IMR-90 (cell line): ENCODE measurements around the gene S1PR3. TPM values are rescaled to one million over a fixed set of nuclear protein-coding genes. Genes with fewer than 3 reads are reported as not detected.
A peak's percentile ranks its signal among the peaks of the same experiment; 100 is the strongest.

Source experiments
- ATAC-seq: fragments of 200-7000 bp; cut with Tn5 transposase; 2 replicates; pipeline ENCODE4 v1.9.1; 2020; ENCODE audit warnings: low read depth, mild to moderate bottlenecking, moderate library complexity
- BruUV-seq: library from RNA; stranded (reverse); fragments of 400-500 nt; replicated peaks from 2 replicates; lab custom pipeline; 2021; lab: Mats Ljungman, UMichigan
- CTCF ChIA-PET: fragments of 300-600 bp; formaldehyde crosslinking; extraction: SDS; loops from one replicate; lab custom pipeline; 2021; ENCODE audit warnings: antibody characterized with exemption; lab: Yijun Ruan, JAX
- POLR2A ChIA-PET: fragments of 300-600 bp; sonication (Branson Sonifier 250); formaldehyde crosslinking; loops from one replicate; lab custom pipeline; 2022; ENCODE audit warnings: antibody characterized with exemption; ENCODE audit not compliant: unreplicated experiment; lab: Charles Lee
- DNase-seq: peaks from one replicate; pipeline ENCODE4 v3.0.0; 2013
- H2AFZ ChIP-seq: replicated peaks from 2 replicates; pipeline ENCODE3; 2013; ENCODE audit warnings: low read length, mild to moderate bottlenecking; ENCODE audit not compliant: poor library complexity
- H2AK5ac ChIP-seq: 2 replicates; pipeline ENCODE4 v1.6.1; 2013; ENCODE audit warnings: low read depth, low read length, inconsistent platforms
- H2AK9ac ChIP-seq: replicated peaks from 2 replicates; pipeline ENCODE3; 2013; ENCODE audit warnings: mild to moderate bottlenecking, low read depth, low read length, moderate library complexity; ENCODE audit not compliant: poor library complexity
- H2BK120ac ChIP-seq: 2 replicates; pipeline ENCODE4 v1.6.1; 2013; ENCODE audit warnings: low read depth, low read length, inconsistent platforms
- H2BK15ac ChIP-seq: 3 replicates; pipeline ENCODE4 v1.6.1; 2013; ENCODE audit warnings: low read depth, low read length, inconsistent platforms
- H2BK20ac ChIP-seq: 2 replicates; pipeline ENCODE4 v1.6.1; 2013; ENCODE audit warnings: low read depth, mild to moderate bottlenecking, inconsistent platforms, low read length, moderate library complexity
- H2BK5ac ChIP-seq: 2 replicates; pipeline ENCODE4 v1.6.1; 2013; ENCODE audit warnings: mild to moderate bottlenecking, low read depth, low read length, inconsistent platforms; ENCODE audit not compliant: poor library complexity, severe bottlenecking
- H3K14ac ChIP-seq: replicated peaks from 2 replicates; pipeline ENCODE4 v1.6.1; 2013; ENCODE audit warnings: low read depth, low read length, inconsistent platforms
- H3K18ac ChIP-seq: 2 replicates; pipeline ENCODE4 v1.6.1; 2013; ENCODE audit warnings: low read depth, low read length, control low read depth
- H3K23ac ChIP-seq: 2 replicates; pipeline ENCODE4 v1.6.1; 2013; ENCODE audit warnings: low read depth, low read length, inconsistent platforms
- H3K27ac ChIP-seq: 2 replicates; pipeline ENCODE4 v1.5.1; 2013; ENCODE audit warnings: mild to moderate bottlenecking, control low read depth, low read length; ENCODE audit not compliant: insufficient read depth
- H3K27me3 ChIP-seq: 2 replicates; pipeline ENCODE4 v1.6.1; 2013; ENCODE audit warnings: low read length; ENCODE audit not compliant: control insufficient read depth, insufficient read depth
- H3K36me3 ChIP-seq: 2 replicates; pipeline ENCODE4 v1.6.1; 2013; ENCODE audit warnings: low read length, mixed read lengths; ENCODE audit not compliant: control insufficient read depth, insufficient read depth
- H3K4ac ChIP-seq: 2 replicates; pipeline ENCODE4 v1.6.1; 2013; ENCODE audit warnings: low read depth, low read length, inconsistent platforms
- H3K4me1 ChIP-seq: 2 replicates; pipeline ENCODE4 v1.6.1; 2013; ENCODE audit warnings: low read length, mixed read lengths; ENCODE audit not compliant: control insufficient read depth, insufficient read depth
- H3K4me2 ChIP-seq: 2 replicates; pipeline ENCODE4 v1.6.1; 2013; ENCODE audit warnings: low read depth, mild to moderate bottlenecking, control low read depth, low read length, moderate library complexity
- H3K4me3 ChIP-seq: 2 replicates; pipeline ENCODE4 v1.5.1; 2013; ENCODE audit warnings: low read depth, mild to moderate bottlenecking, control low read depth, low read length, moderate library complexity; ENCODE audit not compliant: insufficient read depth
- H3K56ac ChIP-seq: 2 replicates; pipeline ENCODE4 v1.6.1; 2013; ENCODE audit warnings: low read length, inconsistent platforms; ENCODE audit not compliant: insufficient read depth; ENCODE audit errors: extremely low read depth
- H3K79me1 ChIP-seq, 2 experiments: 2 replicates each; pipeline ENCODE4 v1.6.1; 2013; ENCODE audit warnings: low read length in 2 of 2, inconsistent platforms in 1 of 2, low read depth in 1 of 2
- H3K9ac ChIP-seq: 2 replicates; pipeline ENCODE4 v1.6.1; 2013; ENCODE audit warnings: low read depth, low read length, control low read depth
- H3K9me1 ChIP-seq: 2 replicates; pipeline ENCODE4 v1.6.1; 2013; ENCODE audit warnings: low read length, inconsistent platforms; ENCODE audit not compliant: insufficient read depth
- H3K9me3 ChIP-seq: 2 replicates; pipeline ENCODE4 v1.6.1; 2013; ENCODE audit warnings: low read length; ENCODE audit not compliant: control insufficient read depth, insufficient read depth
- H4K20me1 ChIP-seq: 2 replicates; pipeline ENCODE4 v1.6.1; 2013; ENCODE audit warnings: low read length, inconsistent platforms; ENCODE audit not compliant: insufficient read depth
- H4K5ac ChIP-seq: 2 replicates; pipeline ENCODE4 v1.6.1; 2013; ENCODE audit warnings: mild to moderate bottlenecking, low read depth, low read length, control low read depth
- H4K8ac ChIP-seq, 2 experiments: 2 replicates each; pipeline ENCODE4 v1.6.1; 2013; ENCODE audit warnings: low read depth in 2 of 2, low read length in 2 of 2, control low read depth in 1 of 2, inconsistent platforms in 1 of 2
- H4K91ac ChIP-seq: 2 replicates; pipeline ENCODE4 v1.6.1; 2013; ENCODE audit warnings: low read depth, low read length, inconsistent platforms; ENCODE audit not compliant: insufficient read depth
- CEBPB ChIP-seq: IDR thresholded peaks from 2 replicates; pipeline ENCODE4 v1.6.1; 2012; ENCODE audit warnings: low read depth, low read length, improper control_type of control experiment
- NFE2L2 ChIP-seq: fragments of 150-350 bp; IDR thresholded peaks from 2 replicates; pipeline ENCODE4 v1.6.1; 2016; ENCODE audit warnings: low read depth, mild to moderate bottlenecking, low read length
- WGBS, 2 experiments: methylation state at CpG; one replicate each; pipeline versions ENCODE4 v1.1.5 to v1.1.7; 2013; ENCODE audit warnings: missing lambda C conversion rate in 2 of 2; ENCODE audit not compliant: insufficient read length in 1 of 2; ENCODE audit errors: extremely low coverage in 2 of 2; 5-methylcytosine and 5-hydroxymethylcytosine counted together
- dilution Hi-C: fragments of 300-500 bp; cut with HindIII; formaldehyde crosslinking; loops from one replicate; pipeline ENCODE4 v1.14.3; 2018; ENCODE audit warnings: low sequenced_read_pairs; ENCODE audit not compliant: unreplicated experiment
- in situ Hi-C: fragments of 300-500 bp; cut with MboI; formaldehyde crosslinking; loops from 3 replicates; pipeline ENCODE4 v1.14.3; 2019; ENCODE audit warnings: low sequenced_read_pairs, inconsistent platforms, mixed read lengths
- intact Hi-C: fragments of 100-400 bp; cut with micrococcal nuclease; formaldehyde crosslinking; loops from 2 replicates; pipeline ENCODE4 v1.10.0; 2022
- polyA plus RNA-seq, 3 experiments: library from polyadenylated mRNA; depleted of rRNA; stranded (reverse); fragments of >200 nt; gene quantifications; 2 replicates each; pipeline ENCODE4 v1.2.3, GENCODE V29; 2012; ENCODE audit warnings: low replicate concordance in 1 of 3
- total RNA-seq: library from RNA; depleted of rRNA; stranded (reverse); fragments of >200 nt; gene quantifications from 2 replicates; pipeline ENCODE4 v1.2.3, GENCODE V29; 2012

The S1PR3 gene
- total and polyA plus RNA-seq, 2 of the 4 experiments (the other 2 are of a cell fraction) = 28.4 to 28.7 TPM

DNA sequence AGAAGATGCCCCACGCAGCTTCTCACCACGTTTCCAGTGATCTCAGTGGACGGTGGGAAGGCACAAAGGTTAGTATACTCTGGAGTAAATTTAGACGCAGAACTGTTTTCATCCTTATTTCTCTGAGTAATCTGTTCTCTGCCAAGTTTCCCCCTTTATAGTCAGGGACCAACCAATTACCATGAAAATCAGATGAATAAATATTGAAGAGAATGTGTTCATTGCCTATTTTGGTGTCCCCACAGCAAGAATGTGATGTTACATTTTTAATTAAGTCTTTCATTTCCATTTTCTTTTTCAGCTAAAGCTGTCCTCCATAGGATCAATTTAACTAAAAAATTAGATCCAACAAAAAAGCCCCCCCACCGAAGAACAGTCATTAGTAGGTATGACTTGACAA is 41.4 kb downstream of the S1PR3 start:
- Histone ChIP-seq H4K91ac (no peak overlapping the region), H3K9me3 (peaks cover 1% of the 10 kb centered on the region; the same call in 1 of the 2 replicates), H4K5ac (no peak overlapping the region), H4K8ac (no peak overlapping the region), H3K56ac (no peak overlapping the region), H3K27me3 (no peaks in the 10 kb centered on the region), H3K14ac (no peak overlapping the region), H3K4me1 (peaks cover 4% of the 10 kb centered on the region), H2BK20ac (no peak overlapping the region), H3K18ac (no peak overlapping the region), H3K9ac (no peak overlapping the region), H3K9me1 (peaks cover 3% of the 10 kb centered on the region; the same call in 1 of the 2 replicates), H4K20me1 (no peaks in the 10 kb centered on the region), H2AK9ac (no peak overlapping the region), H2AK5ac (no peak overlapping the region), H2AFZ (no peak overlapping the region), H3K23ac (no peak overlapping the region), H3K4me3 (no peak overlapping the region), H2BK15ac (no peak overlapping the region), H3K27ac (no peak overlapping the region), H3K79me1 (no peaks in the 10 kb centered on the region), H3K4ac (no peak overlapping the region), H3K4me2 (no peak overlapping the region), H2BK5ac (no peak overlapping the region), H3K36me3 (peaks cover 9% of the 10 kb centered on the region), H2BK120ac (no peak overlapping the region)
- TF ChIP-seq CEBPB = no peak
- peak; percentile 50 for TF ChIP-seq NFE2L2
- intact Hi-C loops = loop anchor here (10.0 kb wide), 1 partner anchor 102 kb away; no protein-coding TSS in a partner anchor
- no TSS peak for BruUV-seq
- no peak for ATAC-seq
- dilution Hi-C loops = no loop called here
- ChIA-PET CTCF (interaction anchor here (0.6 kb wide), 1 partner anchor 9 kb away, joined by 3 read pairs; no protein-coding TSS in a partner anchor), POLR2A (no interaction called here)
- DNase-seq = no peak
- WGBS, 2 experiments = no CpG with 5 or more reads among the region's 5 CpGs
- in situ Hi-C loops = no loop called here
